ENCODE data around the gene ATXN10.

GRCh38 chr22:45864959-45865476 lies 193.4 kb downstream of the ATXN10 start:
- no peak for TF ChIP-seq CTCF (IDR thresholded peaks at IDR 0.05)
- TF ChIP-seq POLR2A (IDR thresholded peaks at IDR 0.05) = no peak
